ENCODE measurements around the gene FAM170B.

Gene FAM170B

GRCh38 chr10:49161411-49161997, 27.7 kb upstream of the FAM170B start:
- H3K4me3 ChIP-seq (ENCODE audit: low read length), result no peak overlapping the region
- H3K4me1 ChIP-seq (ENCODE audit: low read length), result peaks cover 5% of the 10 kb centered on the region
- H3K9me3 ChIP-seq (ENCODE audit: insufficient read depth, low read length), result no peaks in the 10 kb centered on the region
- H3K79me2 ChIP-seq (ENCODE audit: low read length), result no peaks in the 10 kb centered on the region
- H3K27me3 ChIP-seq (ENCODE audit: low read depth, low read length), result no peaks in the 10 kb centered on the region
- no peak overlapping the region for H3K9ac ChIP-seq (ENCODE audit: low read length)
- H3K36me3 ChIP-seq (replicated peaks; ENCODE audit: low read depth, low read length), result no peaks in the 10 kb centered on the region
- H3K27ac ChIP-seq (ENCODE audit: low read length), result no peak overlapping the region
- no peaks in the 10 kb centered on the region for H4K20me1 ChIP-seq (ENCODE audit: insufficient read depth, low read length)
- no peak overlapping the region for H2AFZ ChIP-seq (ENCODE audit: low read depth, low read length)
- no peak overlapping the region for H3K4me2 ChIP-seq (ENCODE audit: low read length)
- TF ChIP-seq CTCF (IDR thresholded peaks at IDR 0.05; ENCODE audit: low read depth, low read length) (no peak), EZH2phosphoT487 (IDR thresholded peaks at IDR 0.05; ENCODE audit: low read depth) (no peak)

- Histone ChIP-seq H3K79me2 (ENCODE audit: low read length) (no peaks in the 10 kb centered on the region), H3K4me2 (ENCODE audit: low read length) (no peak overlapping the region), H3K36me3 (replicated peaks; ENCODE audit: low read depth, low read length) (no peaks in the 10 kb centered on the region), H3K4me3 (ENCODE audit: low read length) (no peak overlapping the region), H3K27ac (ENCODE audit: low read length) (no peak overlapping the region), H3K27me3 (ENCODE audit: low read depth, low read length) (no peaks in the 10 kb centered on the region), H3K9ac (ENCODE audit: low read length) (no peak overlapping the region), H3K9me3 (ENCODE audit: insufficient read depth, low read length) (no peaks in the 10 kb centered on the region), H4K20me1 (ENCODE audit: insufficient read depth, low read length) (no peaks in the 10 kb centered on the region), H2AFZ (ENCODE audit: low read depth, low read length) (no peak overlapping the region), H3K4me1 (ENCODE audit: low read length) (peaks cover 5% of the 10 kb centered on the region)
- no peak for TF ChIP-seq CTCF (IDR thresholded peaks at IDR 0.05; ENCODE audit: low read depth, low read length)
- TF ChIP-seq EZH2phosphoT487 (IDR thresholded peaks at IDR 0.05; ENCODE audit: low read depth), result no peak
These were observed 27.0 kb upstream of the FAM170B start for GRCh38 chr10:49160814-49161213.

GRCh38 chr10:49160110-49160509, 26.3 kb upstream of the FAM170B start:
- TF ChIP-seq CTCF (IDR thresholded peaks at IDR 0.05; ENCODE audit: low read depth, low read length) (no peak), EZH2phosphoT487 (IDR thresholded peaks at IDR 0.05; ENCODE audit: low read depth) (no peak)
- H3K4me2 ChIP-seq (ENCODE audit: low read length), result no peak overlapping the region
- H3K4me3 ChIP-seq (ENCODE audit: low read length), result no peak overlapping the region
- H4K20me1 ChIP-seq (ENCODE audit: insufficient read depth, low read length), result no peaks in the 10 kb centered on the region
- H3K9me3 ChIP-seq (ENCODE audit: insufficient read depth, low read length), result no peaks in the 10 kb centered on the region
- H3K36me3 ChIP-seq (replicated peaks; ENCODE audit: low read depth, low read length), result no peaks in the 10 kb centered on the region
- H3K27me3 ChIP-seq (ENCODE audit: low read depth, low read length), result no peaks in the 10 kb centered on the region
- H3K79me2 ChIP-seq (ENCODE audit: low read length), result no peaks in the 10 kb centered on the region
- H3K4me1 ChIP-seq (ENCODE audit: low read length), result peaks cover 5% of the 10 kb centered on the region
- no peak overlapping the region for H2AFZ ChIP-seq (ENCODE audit: low read depth, low read length)
- H3K9ac ChIP-seq (ENCODE audit: low read length), result no peak overlapping the region
- no peak overlapping the region for H3K27ac ChIP-seq (ENCODE audit: low read length)

GRCh38 chr10:49158915-49159314, 25.1 kb upstream of the FAM170B start:
- H3K4me2 ChIP-seq (ENCODE audit: low read length), result no peak overlapping the region
- no peak overlapping the region for H3K9ac ChIP-seq (ENCODE audit: low read length)
- H4K20me1 ChIP-seq (ENCODE audit: insufficient read depth, low read length), result no peaks in the 10 kb centered on the region
- no peaks in the 10 kb centered on the region for H3K9me3 ChIP-seq (ENCODE audit: insufficient read depth, low read length)
- no peak for TF ChIP-seq CTCF (IDR thresholded peaks at IDR 0.05; ENCODE audit: low read depth, low read length)
- no peak for TF ChIP-seq EZH2phosphoT487 (IDR thresholded peaks at IDR 0.05; ENCODE audit: low read depth)
- no peak overlapping the region for H3K27ac ChIP-seq (ENCODE audit: low read length)
- no peaks in the 10 kb centered on the region for H3K79me2 ChIP-seq (ENCODE audit: low read length)
- H3K4me1 ChIP-seq (ENCODE audit: low read length), result no peaks in the 10 kb centered on the region
- H3K4me3 ChIP-seq (ENCODE audit: low read length), result no peak overlapping the region
- H3K27me3 ChIP-seq (ENCODE audit: low read depth, low read length), result no peaks in the 10 kb centered on the region
- no peaks in the 10 kb centered on the region for H3K36me3 ChIP-seq (replicated peaks; ENCODE audit: low read depth, low read length)
- H2AFZ ChIP-seq (ENCODE audit: low read depth, low read length), result no peak overlapping the region
